ENCODE data around the gene ACYP2.

The ACYP2 gene

GRCh38 chr2:54350426-54350825 lies 235.0 kb downstream of the ACYP2 start:
- Histone ChIP-seq H3K4me2 (ENCODE audit: insufficient read depth, low read length) (no peak overlapping the region), H3K9ac (ENCODE audit: low read depth, low read length) (no peak overlapping the region), H3K27me3 (ENCODE audit: insufficient read depth, low read length, poor library complexity) (peaks cover 2% of the 10 kb centered on the region), H3K27ac (ENCODE audit: low read length) (no peak overlapping the region), H3K9me3 (ENCODE audit: insufficient read depth, low read length, severe bottlenecking) (no peaks in the 10 kb centered on the region), H2AFZ (ENCODE audit: low read depth, low read length) (no peak overlapping the region), H3K4me3 (ENCODE audit: low read depth in 1 of 2, low read length in 2 of 2) (no peak overlapping the region), H3K4me1 (ENCODE audit: insufficient read depth, low read length) (no peaks in the 10 kb centered on the region), H3K36me3 (ENCODE audit: insufficient read depth, low read length) (no peaks in the 10 kb centered on the region), H4K20me1 (ENCODE audit: insufficient read depth, low read length) (no peaks in the 10 kb centered on the region), H3K79me2 (ENCODE audit: insufficient read depth, low read length) (no peaks in the 10 kb centered on the region)
- DNase-seq (no peak), ATAC-seq (ENCODE audit: insufficient read depth, low read depth) (no peak)
- TF ChIP-seq, protein P1, sequence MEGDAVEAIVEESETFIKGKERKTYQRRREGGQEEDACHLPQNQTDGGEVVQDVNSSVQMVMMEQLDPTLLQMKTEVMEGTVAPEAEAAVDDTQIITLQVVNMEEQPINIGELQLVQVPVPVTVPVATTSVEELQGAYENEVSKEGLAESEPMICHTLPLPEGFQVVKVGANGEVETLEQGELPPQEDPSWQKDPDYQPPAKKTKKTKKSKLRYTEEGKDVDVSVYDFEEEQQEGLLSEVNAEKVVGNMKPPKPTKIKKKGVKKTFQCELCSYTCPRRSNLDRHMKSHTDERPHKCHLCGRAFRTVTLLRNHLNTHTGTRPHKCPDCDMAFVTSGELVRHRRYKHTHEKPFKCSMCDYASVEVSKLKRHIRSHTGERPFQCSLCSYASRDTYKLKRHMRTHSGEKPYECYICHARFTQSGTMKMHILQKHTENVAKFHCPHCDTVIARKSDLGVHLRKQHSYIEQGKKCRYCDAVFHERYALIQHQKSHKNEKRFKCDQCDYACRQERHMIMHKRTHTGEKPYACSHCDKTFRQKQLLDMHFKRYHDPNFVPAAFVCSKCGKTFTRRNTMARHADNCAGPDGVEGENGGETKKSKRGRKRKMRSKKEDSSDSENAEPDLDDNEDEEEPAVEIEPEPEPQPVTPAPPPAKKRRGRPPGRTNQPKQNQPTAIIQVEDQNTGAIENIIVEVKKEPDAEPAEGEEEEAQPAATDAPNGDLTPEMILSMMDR (IDR thresholded peaks at IDR 0.05; ENCODE audit: borderline replicate concordance, extremely low read depth, low read length, poor library complexity, severe bottlenecking), result no peak
- TF ChIP-seq EZH2 (IDR thresholded peaks at IDR 0.05; ENCODE audit: borderline replicate concordance, low read depth, low read length, severe bottlenecking), result no peak

GRCh38 chr2:54353216-54353615 lies 237.8 kb downstream of the ACYP2 start:
- Histone ChIP-seq H3K27ac (ENCODE audit: low read length) (no peak overlapping the region), H3K27me3 (ENCODE audit: insufficient read depth, low read length, poor library complexity) (peaks cover 2% of the 10 kb centered on the region), H2AFZ (ENCODE audit: low read depth, low read length) (no peak overlapping the region), H4K20me1 (ENCODE audit: insufficient read depth, low read length) (no peaks in the 10 kb centered on the region), H3K36me3 (ENCODE audit: insufficient read depth, low read length) (no peaks in the 10 kb centered on the region), H3K79me2 (ENCODE audit: insufficient read depth, low read length) (no peaks in the 10 kb centered on the region), H3K4me2 (ENCODE audit: insufficient read depth, low read length) (no peak overlapping the region), H3K4me3 (ENCODE audit: low read depth in 1 of 2, low read length in 2 of 2) (no peak overlapping the region), H3K9me3 (ENCODE audit: insufficient read depth, low read length, severe bottlenecking) (no peaks in the 10 kb centered on the region), H3K9ac (ENCODE audit: low read depth, low read length) (no peak overlapping the region), H3K4me1 (ENCODE audit: insufficient read depth, low read length) (no peaks in the 10 kb centered on the region)
- ATAC-seq (ENCODE audit: insufficient read depth, low read depth) (no peak), DNase-seq (no peak)
- TF ChIP-seq EZH2 (IDR thresholded peaks at IDR 0.05; ENCODE audit: borderline replicate concordance, low read depth, low read length, severe bottlenecking), result no peak
- TF ChIP-seq, protein P1 (IDR thresholded peaks at IDR 0.05; ENCODE audit: borderline replicate concordance, extremely low read depth, low read length, poor library complexity, severe bottlenecking), result no peak

All from DND-41 (cell line).